Epithelial cell of proximal tubule (primary cell): ENCODE measurements around the gene LRFN3. TPM values are rescaled to one million over a fixed set of nuclear protein-coding genes. Genes with fewer than 3 reads are reported as not detected.
A peak's percentile ranks its signal among the peaks of the same experiment; 100 is the strongest.

Source experiments
- DNase-seq: peaks from one replicate; pipeline ENCODE4 v3.0.0-alpha.2; 2011; ENCODE audit warnings: low read depth
- H3K4me3 ChIP-seq: 2 replicates; pipeline ENCODE4 v1.5.1; 2011; ENCODE audit warnings: low read depth, mild to moderate bottlenecking, low read length
- total RNA-seq: library from RNA; depleted of rRNA; stranded (reverse); fragments of >200 nt; gene quantifications from 2 replicates; pipeline ENCODE4 v1.2.3, GENCODE V29; 2015
- TF ChIP-seq, protein P1 (sequence below): conservative IDR thresholded peaks from 2 replicates; pipeline ENCODE4 v1.5.1; 2012; ENCODE audit warnings: low read depth, mild to moderate bottlenecking, low read length

Gene LRFN3
- total RNA-seq, 1 donor from 2014 or later = 12.7 TPM

DNA sequence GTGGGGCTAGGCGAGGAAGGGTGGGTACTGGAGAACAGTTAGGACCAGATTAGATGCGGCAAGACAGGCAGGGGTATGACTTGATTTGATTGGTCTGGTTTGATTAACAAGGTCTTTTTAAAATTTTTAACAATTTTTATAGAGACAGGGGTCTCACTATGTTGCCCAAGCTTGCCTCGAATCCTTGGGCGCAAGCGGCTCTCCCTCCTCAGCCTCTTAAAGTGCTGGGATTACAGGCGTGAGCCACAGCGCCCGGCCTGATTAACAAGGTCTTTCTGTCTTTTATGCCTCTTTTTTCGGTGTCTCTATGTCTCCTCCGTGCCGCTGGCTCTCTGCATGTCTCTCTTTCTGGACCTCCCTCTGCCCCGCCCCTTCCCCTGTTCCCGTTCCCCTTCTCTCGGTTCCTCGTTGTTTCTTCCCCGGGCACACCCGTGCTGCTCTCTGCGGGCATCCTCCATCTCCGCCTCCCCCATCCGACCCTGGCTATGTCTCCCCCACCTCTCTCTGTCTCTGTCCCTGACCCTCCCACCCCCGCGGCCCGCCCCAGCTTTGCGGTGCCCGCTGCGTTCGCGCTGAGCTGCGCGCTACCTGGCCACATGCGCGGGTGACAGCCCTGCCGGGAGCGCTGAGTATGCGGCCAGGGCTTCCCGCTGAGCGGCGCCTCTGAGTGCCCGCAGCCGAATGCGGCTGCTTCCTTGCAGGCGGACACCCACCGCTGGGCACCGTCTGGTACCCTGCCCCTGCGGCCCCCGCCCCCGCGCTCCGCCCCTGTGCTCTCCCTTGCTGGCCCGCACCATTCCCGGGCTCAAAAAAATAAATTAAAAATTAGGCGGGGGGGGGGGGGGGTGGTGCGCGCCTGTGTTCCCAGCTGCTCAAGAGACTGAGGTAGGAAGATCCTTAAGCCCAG, 50.7 kb downstream of the LRFN3 start:
- TF ChIP-seq, protein P1, sequence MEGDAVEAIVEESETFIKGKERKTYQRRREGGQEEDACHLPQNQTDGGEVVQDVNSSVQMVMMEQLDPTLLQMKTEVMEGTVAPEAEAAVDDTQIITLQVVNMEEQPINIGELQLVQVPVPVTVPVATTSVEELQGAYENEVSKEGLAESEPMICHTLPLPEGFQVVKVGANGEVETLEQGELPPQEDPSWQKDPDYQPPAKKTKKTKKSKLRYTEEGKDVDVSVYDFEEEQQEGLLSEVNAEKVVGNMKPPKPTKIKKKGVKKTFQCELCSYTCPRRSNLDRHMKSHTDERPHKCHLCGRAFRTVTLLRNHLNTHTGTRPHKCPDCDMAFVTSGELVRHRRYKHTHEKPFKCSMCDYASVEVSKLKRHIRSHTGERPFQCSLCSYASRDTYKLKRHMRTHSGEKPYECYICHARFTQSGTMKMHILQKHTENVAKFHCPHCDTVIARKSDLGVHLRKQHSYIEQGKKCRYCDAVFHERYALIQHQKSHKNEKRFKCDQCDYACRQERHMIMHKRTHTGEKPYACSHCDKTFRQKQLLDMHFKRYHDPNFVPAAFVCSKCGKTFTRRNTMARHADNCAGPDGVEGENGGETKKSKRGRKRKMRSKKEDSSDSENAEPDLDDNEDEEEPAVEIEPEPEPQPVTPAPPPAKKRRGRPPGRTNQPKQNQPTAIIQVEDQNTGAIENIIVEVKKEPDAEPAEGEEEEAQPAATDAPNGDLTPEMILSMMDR = no peak
- no peak for DNase-seq
- peak overlapping the region; percentile 23 for H3K4me3 ChIP-seq

DNA sequence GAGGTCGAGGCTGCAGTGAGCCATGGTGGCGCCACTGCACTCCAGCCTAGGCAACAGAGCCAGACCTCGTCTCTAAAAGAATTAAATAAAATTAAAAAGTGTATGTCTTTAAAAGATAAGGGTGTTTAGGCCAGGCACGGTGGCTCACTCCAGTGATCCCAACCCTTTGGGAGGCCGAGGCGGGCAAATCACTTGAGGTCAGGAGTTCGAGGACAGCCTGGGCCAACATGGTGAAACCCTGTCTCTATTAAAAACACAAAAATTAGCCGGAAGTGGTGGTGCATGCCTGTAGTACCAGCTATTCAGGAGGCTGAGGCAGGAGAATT, 51.4 kb downstream of the LRFN3 start:
- DNase-seq = no peak
- H3K4me3 ChIP-seq = no peak overlapping the region

DNA sequence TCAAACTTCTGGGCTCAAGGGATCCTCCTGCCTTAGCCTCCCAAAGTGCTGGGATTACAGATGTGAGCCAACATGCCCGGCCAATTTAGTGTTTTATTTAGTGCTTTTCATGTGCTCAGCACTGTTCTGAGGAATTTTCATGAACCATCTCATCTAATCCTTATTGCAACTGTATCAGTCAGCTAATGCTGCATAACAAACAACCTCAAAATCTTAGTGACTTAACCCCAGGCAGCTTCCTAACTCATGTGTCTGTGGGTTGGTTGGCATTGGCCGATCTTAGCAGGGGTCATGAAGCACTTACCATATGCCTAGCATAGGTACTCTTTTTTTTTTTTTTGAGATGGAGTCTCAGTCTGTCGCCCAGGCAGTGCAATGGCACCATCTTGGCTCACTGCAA, 52.6 kb downstream of the LRFN3 start:
- no peak overlapping the region for H3K4me3 ChIP-seq
- DNase-seq = no peak
- TF ChIP-seq, protein P1 = no peak

More for the DNA sequence above, 51.4 kb downstream of the LRFN3 start:
- TF ChIP-seq, protein P1 = no peak

DNA sequence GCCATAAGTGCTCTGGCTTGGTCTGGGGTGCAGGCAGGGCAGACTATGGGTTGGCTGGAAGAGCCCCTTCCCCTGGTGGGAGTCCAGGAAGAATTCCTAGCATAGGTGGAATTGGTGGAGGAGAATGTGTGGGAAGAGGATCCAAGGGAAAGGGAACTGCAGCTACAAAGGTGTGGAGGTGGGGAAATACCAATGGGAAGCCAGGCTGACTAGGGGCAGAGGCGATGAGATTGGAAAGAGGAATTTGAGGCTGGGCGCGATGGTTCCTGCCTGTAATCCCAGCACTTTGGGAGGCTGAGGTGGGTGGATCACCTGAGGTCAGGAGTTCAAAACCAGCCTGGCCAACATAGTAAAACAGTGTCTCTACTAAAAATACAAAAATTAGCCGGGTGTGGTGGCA, 54.0 kb downstream of the LRFN3 start:
- TF ChIP-seq, protein P1 = no peak
- no peak for DNase-seq

DNA sequence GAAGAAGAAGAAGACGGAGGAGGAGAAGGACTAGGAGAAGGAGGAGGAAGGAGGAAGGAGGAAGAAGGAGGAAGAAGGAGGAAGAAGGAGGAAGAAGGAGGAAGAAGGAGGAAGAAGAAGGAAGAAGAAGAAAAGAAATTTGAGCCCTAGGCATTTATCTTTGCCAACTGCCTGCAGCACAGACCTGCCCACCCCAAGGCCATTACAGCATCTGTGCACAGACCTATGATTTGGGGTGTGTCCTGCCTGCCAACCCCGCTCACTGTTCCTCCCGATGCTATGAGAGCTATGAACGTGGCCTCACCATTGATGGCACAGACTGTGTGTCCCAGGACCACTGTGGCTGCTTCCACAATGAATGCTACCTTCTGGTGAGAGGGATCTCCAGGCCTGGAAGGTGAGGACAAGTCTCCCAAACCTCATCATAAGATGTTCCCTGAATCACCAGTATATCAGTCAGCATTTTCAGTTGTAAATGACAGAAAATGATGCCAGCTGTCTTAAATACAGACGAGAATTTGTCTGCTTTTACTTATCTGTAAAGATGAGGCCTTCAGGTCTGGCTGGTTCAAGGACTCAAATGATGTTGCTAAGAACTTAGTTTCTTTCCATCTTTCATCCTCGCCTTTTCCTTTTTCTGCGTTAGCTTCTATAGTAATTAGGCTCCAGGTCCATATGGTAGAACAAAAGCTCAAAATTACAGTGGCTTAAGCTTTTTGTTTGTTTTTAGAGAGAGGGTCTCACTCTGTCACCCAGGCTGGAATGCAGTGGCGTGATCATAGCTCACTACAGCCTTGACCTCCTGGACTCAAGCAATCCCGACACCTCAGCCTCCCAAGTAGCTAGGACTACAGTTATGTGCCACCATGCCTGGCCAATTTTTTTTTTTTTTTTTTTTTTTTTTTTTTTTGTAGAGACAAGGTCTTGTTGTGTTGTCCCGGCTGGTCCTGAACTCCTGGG, 54.9 kb downstream of the LRFN3 start:
- TF ChIP-seq, protein P1 = no peak
- no peak overlapping the region for H3K4me3 ChIP-seq
- no peak for DNase-seq

More for the DNA sequence above, 54.0 kb downstream of the LRFN3 start:
- H3K4me3 ChIP-seq = no peak overlapping the region

DNA sequence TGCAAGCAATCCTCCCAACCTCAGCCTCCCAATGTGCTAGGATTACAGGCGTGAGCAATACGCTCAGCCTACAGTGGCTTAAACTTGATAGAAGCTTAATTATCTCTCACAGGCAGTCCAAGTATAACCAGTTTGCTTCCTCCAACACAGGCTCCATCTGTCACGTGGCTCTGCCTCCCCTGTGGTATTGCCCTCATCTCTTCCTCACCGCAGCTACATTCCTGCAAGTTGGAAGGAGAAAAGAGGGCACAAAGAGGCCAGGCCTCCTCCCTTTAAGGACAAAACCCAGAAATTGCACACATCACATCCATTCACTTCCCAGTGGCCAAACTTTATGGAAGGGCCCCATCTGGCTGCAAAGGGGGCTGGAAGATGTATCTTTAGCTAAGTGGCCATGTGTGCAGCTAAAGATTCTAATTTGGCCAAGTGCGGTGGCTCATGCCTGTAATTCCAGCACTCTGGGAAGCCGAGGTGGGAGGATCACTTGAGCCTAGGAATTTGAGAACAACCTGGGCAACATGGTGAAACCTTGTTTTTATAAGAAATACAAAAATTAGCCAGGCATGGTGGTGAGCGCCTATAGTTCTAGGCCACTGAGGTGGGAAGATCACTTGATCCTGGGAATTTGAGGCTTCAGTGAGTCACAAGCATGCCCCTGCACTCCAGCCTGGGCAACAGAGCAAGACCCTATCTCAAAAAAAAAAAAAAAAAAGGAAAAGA, 55.7 kb downstream of the LRFN3 start:
- peak; percentile 29 for DNase-seq
- TF ChIP-seq, protein P1 = no peak
- H3K4me3 ChIP-seq = no peak overlapping the region
